ENCODE measurements around the gene TNXB. TPM values are rescaled to one million over a fixed set of nuclear protein-coding genes. Genes with fewer than 3 reads are reported as not detected.
"Not testable (repeated sequence)": the region's sequence is repeated elsewhere in the genome, so short reads cannot be mapped to it uniquely, and the experiment has no call there.

The TNXB gene
- total RNA-seq (2014; rRNA removed; shearing (Covaris generic)) = 22.2 and 24.6 TPM in 2 replicates
- 24.1 and 26.5 TPM in 2 replicates for polyA plus RNA-seq (2014; cell fraction: nucleus; rRNA removed)

GRCh38 chr6:32109114-32109764 is at the start of gene TNXB:
TNXB (minus strand) TSS chr6:32109338; CDS start chr6:32098198, 11,140 bp downstream.
- DNase-seq (ENCODE audit: extremely low read depth, low read depth) = no peak

GRCh38 chr6:32158052-32158451 is 48.9 kb upstream of the TNXB start:
- DNase-seq (ENCODE audit: extremely low read depth, low read depth) = no peak

GRCh38 chr6:32156891-32157290 is 47.8 kb upstream of the TNXB start:
- no peak for DNase-seq (ENCODE audit: extremely low read depth, low read depth)

GRCh38 chr6:32154514-32155161 is 45.5 kb upstream of the TNXB start:
- DNase-seq (ENCODE audit: extremely low read depth, low read depth) = peak; percentile 56

GRCh38 chr6:32153564-32154513 is 44.7 kb upstream of the TNXB start, which contains the start of gene PPT2:
PPT2 (plus strand) TSS chr6:32154141; CDS start chr6:32154595, 454 bp downstream.
- DNase-seq (ENCODE audit: extremely low read depth, low read depth) = peak; percentile 70

DNA sequence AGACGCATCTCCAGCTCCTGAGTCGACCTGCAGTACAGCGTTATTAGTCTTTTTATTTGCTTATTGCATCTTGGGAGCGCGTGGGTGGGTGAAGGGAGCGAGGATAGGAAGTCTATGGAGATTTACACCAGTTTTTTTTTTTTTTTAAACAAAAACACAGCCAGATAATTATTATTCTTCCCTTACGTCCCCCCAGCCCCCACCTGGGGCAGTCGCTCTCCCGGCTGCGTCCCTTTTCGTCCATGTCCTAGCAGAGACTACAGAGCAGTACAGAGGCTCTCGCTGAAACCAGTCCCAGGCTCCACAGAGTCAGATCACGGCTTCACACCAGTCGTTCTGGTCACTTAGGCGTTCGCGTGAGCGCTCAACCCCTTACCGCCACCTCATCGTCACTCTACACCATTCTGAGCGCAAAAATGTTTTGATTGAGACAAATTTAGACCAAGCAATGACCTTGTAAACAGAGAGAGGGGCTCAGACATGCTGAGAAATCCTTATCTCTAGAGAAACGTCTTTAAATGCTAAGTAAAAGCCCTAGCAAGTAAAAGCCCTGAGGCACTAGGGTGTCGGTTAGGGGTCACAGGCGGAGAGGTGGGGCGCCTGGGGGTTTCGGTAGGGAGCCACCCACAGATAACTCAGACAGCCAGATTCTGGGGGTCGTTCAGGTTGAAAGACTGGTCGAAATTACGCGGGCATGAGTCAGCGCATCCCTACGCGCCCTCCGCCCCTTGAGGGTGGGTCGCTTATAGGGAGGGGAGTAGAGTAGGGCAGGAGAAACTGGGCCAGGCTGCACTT is 43.8 kb upstream of the TNXB start:
- DNase-seq (ENCODE audit: extremely low read depth, low read depth) = peak; percentile 13

GRCh38 chr6:32151863-32152768 is 43.0 kb upstream of the TNXB start, which contains the start of gene PRRT1:
PRRT1 (minus strand) TSS chr6:32151939; CDS start chr6:32151827, 112 bp downstream.
- no peak for DNase-seq (ENCODE audit: extremely low read depth, low read depth)

DNA sequence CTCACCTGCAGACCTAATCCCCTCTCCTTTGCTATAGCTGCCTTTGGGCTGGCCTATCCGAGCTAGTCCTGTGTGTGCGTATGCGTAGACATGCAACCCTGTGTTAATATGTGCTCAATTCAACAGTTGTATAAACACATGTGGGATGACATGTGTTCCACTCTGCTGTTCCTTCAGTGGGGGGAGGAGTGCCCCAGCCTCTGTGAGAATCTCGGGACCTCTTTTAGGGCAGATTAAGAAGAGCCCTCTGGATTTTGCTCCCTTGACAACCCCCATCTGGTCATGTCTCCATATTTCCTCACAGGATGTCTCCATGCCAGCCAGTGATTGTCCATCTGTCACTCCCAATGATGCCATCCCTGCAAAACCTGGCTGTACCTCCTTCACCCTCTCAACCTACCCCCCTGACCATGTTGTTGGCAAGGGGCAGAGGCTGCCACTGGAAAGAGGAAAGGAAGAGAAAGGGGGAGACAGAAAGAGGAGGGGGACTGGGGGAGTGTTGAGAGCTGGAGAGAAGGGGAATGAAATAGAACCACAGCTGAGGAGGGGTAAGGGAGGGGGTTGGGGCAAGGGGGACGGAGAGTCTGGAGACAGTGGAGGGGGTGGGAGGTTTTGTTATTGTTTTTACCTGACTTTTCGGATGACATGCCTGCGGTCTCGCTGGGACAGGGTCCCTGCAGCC is 42.2 kb upstream of the TNXB start:
- DNase-seq (ENCODE audit: extremely low read depth, low read depth) = no peak

DNA sequence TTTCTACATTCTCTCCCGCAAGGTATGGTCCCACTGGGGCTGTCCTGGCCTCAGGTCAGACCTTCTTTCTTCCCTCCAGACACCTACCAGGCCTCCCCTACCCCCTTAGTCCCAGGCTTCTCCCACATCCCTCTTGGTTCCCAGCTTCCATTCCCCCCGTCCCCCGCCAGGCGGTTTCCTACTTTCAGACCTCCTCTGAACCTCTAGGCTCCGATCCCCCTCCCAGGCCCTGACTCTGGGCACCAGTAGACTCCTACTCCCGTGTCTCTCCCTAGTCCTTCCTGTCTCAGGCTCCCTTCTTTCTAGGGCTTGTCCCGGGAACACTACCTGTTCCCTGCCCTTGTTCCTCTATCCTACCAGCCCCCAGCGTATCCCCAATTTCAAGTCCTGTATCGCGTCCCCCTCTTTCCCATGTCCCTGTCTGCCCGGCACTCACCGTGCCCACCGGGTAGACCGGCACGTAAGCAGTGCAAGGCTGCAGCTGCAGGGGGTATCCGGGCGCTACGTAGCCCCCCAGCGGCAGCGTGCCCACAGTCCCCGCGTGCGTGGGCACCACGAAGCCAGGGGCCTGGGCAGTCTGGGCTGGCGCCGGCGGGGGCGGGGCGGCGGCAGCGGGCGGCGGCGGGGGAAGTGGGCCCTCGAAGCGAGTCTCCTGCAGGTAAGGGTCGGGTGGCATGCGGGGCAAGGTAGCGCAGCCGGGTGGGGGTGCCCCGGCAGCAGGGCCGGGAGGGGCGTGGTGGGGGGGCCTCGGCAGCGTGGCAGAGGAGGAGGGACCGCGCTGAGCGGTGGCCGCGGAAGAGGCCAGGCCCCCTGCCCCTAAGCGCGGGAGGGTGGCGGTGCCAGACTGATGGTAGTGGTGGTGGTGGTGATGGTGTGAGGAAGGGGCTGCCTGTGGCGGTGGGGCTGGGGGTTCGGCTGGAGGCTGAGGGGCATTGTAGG is 41.1 kb upstream of the TNXB start:
- no peak for DNase-seq (ENCODE audit: extremely low read depth, low read depth)

- no peak for DNase-seq (ENCODE audit: extremely low read depth, low read depth)
These were observed 40.1 kb upstream of the TNXB start for GRCh38 chr6:32149092-32149755.

DNA sequence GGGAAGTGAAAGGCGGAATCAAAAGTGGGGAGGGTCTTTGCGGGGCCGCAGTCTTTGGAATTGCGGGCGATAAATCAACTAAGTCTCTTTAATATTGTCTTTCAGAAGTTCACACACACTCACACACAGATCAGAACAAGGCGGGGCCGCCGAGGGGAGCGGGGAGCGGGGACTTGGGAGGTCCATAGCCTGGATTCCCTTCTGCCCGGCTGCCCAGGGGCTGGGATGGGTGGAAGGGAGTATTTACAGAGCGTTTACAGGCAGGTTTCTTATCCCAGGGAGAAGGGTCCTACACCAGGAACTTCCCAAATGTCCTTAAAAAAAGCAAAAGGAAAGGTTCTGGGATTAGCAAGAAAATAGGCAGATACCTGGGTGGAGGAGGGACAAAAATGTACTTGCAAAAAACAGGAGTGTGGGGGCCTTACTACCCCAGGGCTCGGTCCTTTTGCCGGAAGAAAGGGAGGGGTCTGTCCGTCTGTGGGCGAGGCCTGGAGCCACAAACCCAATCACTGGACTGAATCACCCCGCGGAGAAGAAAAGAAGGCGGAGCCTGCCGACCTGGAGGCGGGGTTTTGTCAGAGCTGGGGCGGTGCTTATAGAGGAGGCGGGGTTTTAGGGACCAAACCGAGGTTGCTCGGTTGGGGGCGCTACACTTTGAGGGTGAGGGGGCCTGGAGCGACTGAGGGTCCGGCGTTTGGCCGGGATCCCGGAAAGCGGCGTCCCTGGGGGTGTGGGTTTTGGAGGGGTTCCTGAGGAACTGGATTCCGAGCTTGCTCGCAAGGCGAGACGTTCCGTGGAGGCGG is 39.4 kb upstream of the TNXB start:
- DNase-seq (ENCODE audit: extremely low read depth, low read depth) = no peak

GRCh38 chr6:32147401-32148132 is 38.4 kb upstream of the TNXB start:
- DNase-seq (ENCODE audit: extremely low read depth, low read depth) = no peak

DNA sequence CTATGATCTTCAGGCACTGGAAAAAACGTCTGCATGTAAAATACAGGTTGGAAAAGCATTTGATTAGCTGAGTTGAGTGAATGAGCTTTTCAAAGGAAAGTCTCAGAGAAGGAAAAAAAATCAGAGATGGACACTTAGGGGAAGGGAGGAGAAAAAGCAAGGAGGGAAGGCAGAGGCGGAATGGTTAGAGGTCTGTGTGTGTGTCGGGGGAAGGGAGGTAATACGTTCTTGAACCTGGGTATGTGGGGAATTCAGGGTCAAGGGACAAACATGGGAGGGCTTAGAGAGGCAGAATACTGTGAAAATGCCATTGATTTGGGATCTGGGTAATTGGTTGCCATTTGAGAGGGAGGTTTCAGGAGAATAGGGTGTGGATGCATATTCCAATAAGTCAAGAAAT is 37.5 kb upstream of the TNXB start:
- no peak for DNase-seq (ENCODE audit: extremely low read depth, low read depth)

DNA sequence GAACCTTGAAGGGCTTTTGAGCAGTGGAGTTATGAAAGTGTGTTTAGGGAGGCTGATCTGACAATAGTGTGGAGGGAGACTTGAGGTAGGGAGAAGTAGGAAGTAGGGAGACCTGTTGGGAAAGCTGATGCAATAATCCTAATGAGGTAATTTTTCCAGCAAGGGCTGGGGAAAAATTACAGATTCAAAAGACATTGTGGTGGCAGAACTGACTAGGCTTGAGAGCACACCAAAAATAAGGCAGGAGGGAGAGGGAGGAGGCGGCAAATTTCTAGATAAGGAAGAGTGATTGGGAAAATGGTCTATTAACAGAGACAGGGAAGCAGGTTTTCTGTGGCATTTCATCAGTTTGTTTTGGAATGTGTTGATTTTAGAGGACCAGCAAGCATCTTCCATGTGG is 37.1 kb upstream of the TNXB start:
- DNase-seq (ENCODE audit: extremely low read depth, low read depth) = no peak

DNA sequence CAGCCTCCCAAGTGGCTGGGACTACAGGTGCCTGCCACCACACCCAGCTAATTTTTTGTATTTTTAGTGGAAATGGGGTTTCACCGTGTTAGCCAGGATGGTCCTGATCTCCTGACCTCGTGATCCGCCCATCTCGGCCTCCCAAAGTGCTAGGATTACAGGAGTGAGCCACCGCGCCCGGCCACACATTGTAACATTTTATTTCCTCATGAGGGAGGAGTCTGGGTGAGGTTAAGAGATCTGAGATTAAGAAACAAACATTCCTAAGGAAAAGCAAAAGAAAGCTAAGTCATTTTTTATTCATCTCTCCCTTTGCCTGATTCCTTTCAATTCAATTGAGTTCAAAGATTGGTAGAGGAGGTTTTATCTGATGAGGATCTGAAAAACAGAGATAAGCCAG is 35.1 kb upstream of the TNXB start:
- not testable (repeated sequence) for DNase-seq (ENCODE audit: extremely low read depth, low read depth)

Data from NCI-H460 (cell line).